Vagina (tissue), 2 donors: Measurements from ENCODE around the gene CRACR2B.

Experiments
- POLR2A ChIP-seq, 2 donors: fragments of 450-650 bp; IDR thresholded peaks; one replicate each; pipeline ENCODE4 v1.6.1; 2017; ENCODE audit warnings: antibody characterized with exemption in 2 of 2, mild to moderate bottlenecking in 2 of 2, moderate library complexity in 2 of 2
- TF ChIP-seq, protein P1 (sequence below), 3 experiments: fragments of 450-650 bp in 2 of 3; fragments of 200-600 bp in 1 of 3; sonication (generic) in 1 of 3; IDR thresholded peaks; one replicate each; pipeline ENCODE4 v1.5.1; 2017 to 2019; ENCODE audit warnings: antibody characterized with exemption in 3 of 3, mild to moderate bottlenecking in 2 of 3, moderate library complexity in 2 of 3

- TF ChIP-seq, protein P1, sequence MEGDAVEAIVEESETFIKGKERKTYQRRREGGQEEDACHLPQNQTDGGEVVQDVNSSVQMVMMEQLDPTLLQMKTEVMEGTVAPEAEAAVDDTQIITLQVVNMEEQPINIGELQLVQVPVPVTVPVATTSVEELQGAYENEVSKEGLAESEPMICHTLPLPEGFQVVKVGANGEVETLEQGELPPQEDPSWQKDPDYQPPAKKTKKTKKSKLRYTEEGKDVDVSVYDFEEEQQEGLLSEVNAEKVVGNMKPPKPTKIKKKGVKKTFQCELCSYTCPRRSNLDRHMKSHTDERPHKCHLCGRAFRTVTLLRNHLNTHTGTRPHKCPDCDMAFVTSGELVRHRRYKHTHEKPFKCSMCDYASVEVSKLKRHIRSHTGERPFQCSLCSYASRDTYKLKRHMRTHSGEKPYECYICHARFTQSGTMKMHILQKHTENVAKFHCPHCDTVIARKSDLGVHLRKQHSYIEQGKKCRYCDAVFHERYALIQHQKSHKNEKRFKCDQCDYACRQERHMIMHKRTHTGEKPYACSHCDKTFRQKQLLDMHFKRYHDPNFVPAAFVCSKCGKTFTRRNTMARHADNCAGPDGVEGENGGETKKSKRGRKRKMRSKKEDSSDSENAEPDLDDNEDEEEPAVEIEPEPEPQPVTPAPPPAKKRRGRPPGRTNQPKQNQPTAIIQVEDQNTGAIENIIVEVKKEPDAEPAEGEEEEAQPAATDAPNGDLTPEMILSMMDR (IDR thresholded peaks at IDR 0.05): no peak
- no peak for TF ChIP-seq POLR2A (IDR thresholded peaks at IDR 0.05)
Measured at GRCh38 chr11:831961-832528, 4.3 kb downstream of the CRACR2B start.
